ENCODE results near the gene LRP4.
A peak's percentile ranks its signal among the peaks of the same experiment; 100 is the strongest.

LRP4 gene

DNA sequence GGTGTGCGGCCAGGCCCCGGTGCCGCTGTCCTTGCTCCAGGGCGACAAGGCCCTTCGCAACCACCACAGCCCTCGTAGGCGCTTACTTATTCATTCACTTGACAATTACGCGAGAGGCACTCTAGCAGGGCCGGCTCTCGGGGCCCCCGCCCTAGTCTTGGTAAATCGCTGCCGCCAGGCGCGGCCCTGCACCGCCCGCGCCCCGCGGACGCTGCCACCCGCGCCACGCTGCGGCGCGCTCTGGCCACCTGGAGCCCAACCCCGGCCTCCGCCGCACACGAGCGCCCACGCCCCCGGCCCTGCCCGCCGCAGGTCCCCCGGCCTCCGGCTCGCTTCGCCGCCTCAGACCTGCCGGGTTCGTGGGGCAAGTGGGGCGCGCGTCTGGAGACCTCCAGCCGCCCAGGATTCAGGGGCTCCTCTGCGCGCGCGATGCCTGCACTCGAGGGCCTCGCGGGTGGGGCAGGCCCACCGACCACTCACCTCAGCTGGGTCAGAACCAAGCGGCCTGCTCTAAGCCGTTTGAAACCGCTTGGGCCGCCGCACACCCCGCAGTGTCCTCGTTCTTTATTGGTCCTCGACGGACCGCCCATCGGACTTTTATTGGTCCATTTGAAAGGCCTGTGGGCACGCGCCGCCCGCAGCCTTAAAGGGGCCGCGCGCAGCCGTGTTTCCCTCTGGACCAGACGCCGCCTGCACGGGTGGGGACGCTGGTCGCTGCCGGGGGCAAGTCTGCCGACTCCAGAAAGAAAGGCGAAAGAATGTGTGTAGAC, 72.4 kb downstream of the LRP4 start, which contains the start of gene CKAP5:
TSS of gene CKAP5 (minus strand) at position 541 of the 770 bp plus-strand sequence. CDS start 25,049 bp downstream, outside the sequence.
- Histone ChIP-seq H3K4me3 (ENCODE audit: low read depth, low read length) (peak within 1 kb of the TSS; percentile 98), H3K9me3 (ENCODE audit: severe bottlenecking) (no peaks in the 10 kb centered on the region), H3K27ac (peak within 1 kb of the TSS; percentile 96), H3K36me3 (peaks cover 20% of the 10 kb centered on the region), H3K27me3 (ENCODE audit: insufficient read depth, low read depth, severe bottlenecking) (no peaks in the 10 kb centered on the region)
- peak; percentile 93 for DNase-seq
- TF ChIP-seq, protein P1, sequence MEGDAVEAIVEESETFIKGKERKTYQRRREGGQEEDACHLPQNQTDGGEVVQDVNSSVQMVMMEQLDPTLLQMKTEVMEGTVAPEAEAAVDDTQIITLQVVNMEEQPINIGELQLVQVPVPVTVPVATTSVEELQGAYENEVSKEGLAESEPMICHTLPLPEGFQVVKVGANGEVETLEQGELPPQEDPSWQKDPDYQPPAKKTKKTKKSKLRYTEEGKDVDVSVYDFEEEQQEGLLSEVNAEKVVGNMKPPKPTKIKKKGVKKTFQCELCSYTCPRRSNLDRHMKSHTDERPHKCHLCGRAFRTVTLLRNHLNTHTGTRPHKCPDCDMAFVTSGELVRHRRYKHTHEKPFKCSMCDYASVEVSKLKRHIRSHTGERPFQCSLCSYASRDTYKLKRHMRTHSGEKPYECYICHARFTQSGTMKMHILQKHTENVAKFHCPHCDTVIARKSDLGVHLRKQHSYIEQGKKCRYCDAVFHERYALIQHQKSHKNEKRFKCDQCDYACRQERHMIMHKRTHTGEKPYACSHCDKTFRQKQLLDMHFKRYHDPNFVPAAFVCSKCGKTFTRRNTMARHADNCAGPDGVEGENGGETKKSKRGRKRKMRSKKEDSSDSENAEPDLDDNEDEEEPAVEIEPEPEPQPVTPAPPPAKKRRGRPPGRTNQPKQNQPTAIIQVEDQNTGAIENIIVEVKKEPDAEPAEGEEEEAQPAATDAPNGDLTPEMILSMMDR (IDR thresholded peaks at IDR 0.05; ENCODE audit: low read depth, low read length): no peak

DNA sequence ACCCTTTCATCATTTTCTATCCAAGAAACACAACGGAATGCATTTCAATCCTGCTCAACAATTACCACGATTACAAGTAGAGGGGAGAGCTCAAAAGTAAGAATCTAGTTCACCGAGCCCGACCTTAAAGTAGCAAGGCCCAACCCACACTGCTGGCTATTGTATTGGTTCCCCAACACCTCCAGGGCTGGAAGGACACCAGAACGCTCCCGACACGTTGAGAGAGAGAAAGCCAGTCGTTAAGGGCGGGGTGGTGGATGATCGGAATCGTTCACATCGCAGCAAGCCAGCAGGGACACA, 73.0 kb downstream of the LRP4 start:
- H3K9me3 ChIP-seq (ENCODE audit: severe bottlenecking): no peaks in the 10 kb centered on the region
- H3K27ac ChIP-seq: peak overlapping the region; percentile 96
- no peaks in the 10 kb centered on the region for H3K27me3 ChIP-seq (ENCODE audit: insufficient read depth, low read depth, severe bottlenecking)
- TF ChIP-seq, protein P1 (IDR thresholded peaks at IDR 0.05; ENCODE audit: low read depth, low read length): no peak
- H3K36me3 ChIP-seq: peaks cover 26% of the 10 kb centered on the region
- DNase-seq: no peak
- H3K4me3 ChIP-seq (ENCODE audit: low read depth, low read length): peak overlapping the region; percentile 98

DNA sequence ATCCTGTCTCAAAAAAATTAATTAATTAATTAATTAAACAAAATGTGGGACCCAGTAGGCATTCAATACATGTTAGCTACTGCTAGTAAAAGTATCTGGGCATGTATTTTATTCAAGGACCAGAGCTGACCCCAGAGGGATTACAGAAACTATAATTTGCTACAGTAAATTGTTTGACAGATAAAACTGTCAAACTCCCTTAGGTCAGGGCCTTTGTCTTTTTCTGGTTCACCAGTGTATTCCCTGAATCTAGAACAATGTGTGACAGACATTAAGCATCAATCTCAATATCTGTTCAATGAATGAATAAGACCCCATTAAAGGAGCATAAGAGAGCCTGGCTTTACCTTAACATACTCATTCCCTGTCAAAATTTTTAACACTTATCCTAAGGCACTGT, 78.2 kb downstream of the LRP4 start:
- no peaks in the 10 kb centered on the region for H3K27me3 ChIP-seq (ENCODE audit: insufficient read depth, low read depth, severe bottlenecking)
- peaks cover 28% of the 10 kb centered on the region for H3K36me3 ChIP-seq
- H3K27ac ChIP-seq: no peak overlapping the region
- TF ChIP-seq, protein P1 (IDR thresholded peaks at IDR 0.05; ENCODE audit: low read depth, low read length): no peak
- no peak for DNase-seq
- no peaks in the 10 kb centered on the region for H3K9me3 ChIP-seq (ENCODE audit: severe bottlenecking)
- H3K4me3 ChIP-seq (ENCODE audit: low read depth, low read length): no peak overlapping the region

DNA sequence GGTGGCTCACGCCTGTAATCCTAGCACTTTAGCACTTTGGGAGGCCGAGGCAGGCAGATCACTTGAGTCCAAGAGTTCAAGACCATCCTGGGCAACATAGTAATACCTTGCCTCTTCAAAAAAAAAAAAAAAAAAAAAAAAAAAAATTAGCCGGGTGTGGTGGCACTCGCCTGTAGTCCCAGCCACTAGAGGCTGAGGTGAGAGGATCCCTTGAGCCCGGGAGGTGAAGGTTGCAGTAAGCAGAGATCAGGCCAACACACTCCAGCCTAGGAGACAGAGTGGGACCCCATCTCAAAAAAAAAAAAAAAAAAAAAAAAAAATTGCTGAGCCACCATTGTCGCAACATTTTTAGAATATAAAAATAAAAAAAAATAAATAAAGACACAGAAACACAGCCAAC, 79.8 kb downstream of the LRP4 start:
- H3K4me3 ChIP-seq (ENCODE audit: low read depth, low read length): no peak overlapping the region
- peaks cover 27% of the 10 kb centered on the region for H3K36me3 ChIP-seq
- no peaks in the 10 kb centered on the region for H3K27me3 ChIP-seq (ENCODE audit: insufficient read depth, low read depth, severe bottlenecking)
- no peaks in the 10 kb centered on the region for H3K9me3 ChIP-seq (ENCODE audit: severe bottlenecking)
- TF ChIP-seq, protein P1 (IDR thresholded peaks at IDR 0.05; ENCODE audit: low read depth, low read length): no peak
- no peak for DNase-seq
- no peak overlapping the region for H3K27ac ChIP-seq

DNA sequence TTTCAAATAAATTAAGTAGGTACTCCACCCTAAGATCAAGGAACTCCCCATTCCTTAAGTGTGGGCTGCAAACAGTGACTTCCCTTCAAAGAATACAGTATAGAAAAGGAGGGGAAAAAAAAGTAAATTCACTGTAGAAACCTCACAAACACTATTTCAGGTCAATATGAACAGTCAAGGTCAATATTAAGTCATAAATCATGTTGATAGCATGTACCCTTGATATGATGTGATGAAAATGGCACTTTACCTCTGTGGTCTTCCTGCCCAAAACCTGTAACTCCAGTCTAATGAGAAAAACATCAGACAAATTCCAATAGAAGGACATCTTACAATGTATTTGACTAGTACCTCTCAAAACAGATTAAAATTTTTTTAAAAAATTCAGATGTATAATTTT, 80.5 kb downstream of the LRP4 start:
- Histone ChIP-seq H3K4me3 (ENCODE audit: low read depth, low read length) (no peak overlapping the region), H3K9me3 (ENCODE audit: severe bottlenecking) (no peaks in the 10 kb centered on the region), H3K27ac (no peak overlapping the region), H3K27me3 (ENCODE audit: insufficient read depth, low read depth, severe bottlenecking) (no peaks in the 10 kb centered on the region), H3K36me3 (peaks cover 22% of the 10 kb centered on the region)
- TF ChIP-seq, protein P1 (IDR thresholded peaks at IDR 0.05; ENCODE audit: low read depth, low read length): no peak
- no peak for DNase-seq

DNA sequence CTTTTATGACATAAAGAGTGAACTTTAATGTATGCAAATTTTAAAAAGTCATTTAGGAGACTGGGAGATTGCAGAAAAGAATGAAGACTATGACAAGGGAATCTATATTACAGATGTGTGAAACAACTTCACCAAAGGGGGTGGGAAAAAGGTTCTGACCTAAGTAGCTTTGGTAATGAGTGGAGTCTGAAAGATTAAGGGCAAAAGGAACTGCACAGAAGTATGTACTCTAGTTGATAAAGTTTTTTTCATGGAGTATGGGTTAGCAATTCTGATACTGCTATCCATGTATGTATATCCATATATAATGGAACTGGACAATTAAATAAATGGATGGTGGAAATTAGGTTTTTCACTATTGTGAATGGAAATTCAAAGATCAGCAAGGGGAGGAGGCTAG, 81.5 kb downstream of the LRP4 start:
- peaks cover 18% of the 10 kb centered on the region for H3K36me3 ChIP-seq
- TF ChIP-seq, protein P1 (IDR thresholded peaks at IDR 0.05; ENCODE audit: low read depth, low read length): no peak
- H3K4me3 ChIP-seq (ENCODE audit: low read depth, low read length): no peak overlapping the region
- no peak for DNase-seq
- H3K9me3 ChIP-seq (ENCODE audit: severe bottlenecking): no peaks in the 10 kb centered on the region
- H3K27me3 ChIP-seq (ENCODE audit: insufficient read depth, low read depth, severe bottlenecking): no peaks in the 10 kb centered on the region
- H3K27ac ChIP-seq: no peak overlapping the region

All from WERI-Rb-1 (cell line).